Esophagus muscularis mucosa (tissue), 4 donors: ENCODE data around the gene LTBP3. TPM values are rescaled to one million over a fixed set of nuclear protein-coding genes. Genes with fewer than 3 reads are reported as not detected.
A peak's percentile ranks its signal among the peaks of the same experiment; 100 is the strongest.

Experiments used
- DNase-seq: peaks from one replicate; pipeline ENCODE4 v3.0.0-alpha.2; 2017; ENCODE audit errors: extremely low spot score
- H3K27ac ChIP-seq, 4 donors: fragments of 200-600 bp; sonication (generic); replicated peaks in 1 of 4; 1 replicate in 3 of 4; 2 replicates in 1 of 4; pipeline ENCODE4 v1.5.1; 2016 to 2019; ENCODE audit warnings: mild to moderate bottlenecking in 1 of 4
- H3K27me3 ChIP-seq, 4 donors: fragments of 200-600 bp; sonication (generic); one replicate each; pipeline versions ENCODE4 v1.5.1 to v1.6.0; 2016 to 2019
- H3K36me3 ChIP-seq, 4 donors: fragments of 200-600 bp; sonication (generic); one replicate each; pipeline ENCODE4 v1.5.1; 2016 to 2019
- H3K4me1 ChIP-seq, 4 donors: fragments of 200-600 bp; sonication (generic); one replicate each; pipeline ENCODE4 v1.5.1; 2016 to 2019
- H3K4me3 ChIP-seq, 4 donors: fragments of 200-600 bp; sonication (generic); 1 replicate in 2 of 4; 2 replicates in 2 of 4; pipeline ENCODE4 v1.5.1; 2016 to 2019; ENCODE audit warnings: mild to moderate bottlenecking in 4 of 4, moderate library complexity in 1 of 4
- H3K9me3 ChIP-seq, 4 donors: fragments of 200-600 bp; sonication (generic); 1 replicate in 3 of 4; 2 replicates in 1 of 4; pipeline ENCODE4 v1.5.1; 2016 to 2019
- EP300 ChIP-seq: sonication (generic); formaldehyde crosslinking; IDR thresholded peaks from one replicate; pipeline ENCODE4 v1.6.1; 2017; ENCODE audit warnings: antibody characterized with exemption
- POLR2A ChIP-seq: fragments of 450-650 bp; IDR thresholded peaks from one replicate; pipeline ENCODE4 v1.6.1; 2017; ENCODE audit warnings: antibody characterized with exemption, moderate library complexity, mild to moderate bottlenecking, low read depth
- POLR2AphosphoS5 ChIP-seq, 2 donors: sonication (generic); formaldehyde crosslinking; IDR thresholded peaks; one replicate each; pipeline ENCODE4 v1.6.1; 2017; ENCODE audit warnings: antibody characterized with exemption in 2 of 2
- WGBS: methylation state at CpG from one replicate; pipeline ENCODE4 v1.1.5; 2018; 5-methylcytosine and 5-hydroxymethylcytosine counted together
- intact Hi-C: fragments of 100-400 bp; cut with DNase I; formaldehyde crosslinking; loops from one replicate; pipeline ENCODE4 v1.15.1; 2023
- total RNA-seq, 4 donors: library from RNA; depleted of rRNA; stranded (reverse); fragments of >200 nt; gene quantifications; one replicate each; pipeline versions ENCODE4 v1.1.0 to v1.2.1, GENCODE V29; 2016
- TF ChIP-seq, protein P1 (sequence below), 3 experiments: fragments of 200-600 bp in 2 of 3; fragments of 450-650 bp in 1 of 3; sonication (generic) in 2 of 3; IDR thresholded peaks; one replicate each; pipeline ENCODE4 v1.5.1; 2017 to 2019; ENCODE audit warnings: antibody characterized with exemption in 3 of 3, mild to moderate bottlenecking in 2 of 3, moderate library complexity in 1 of 3

Gene LTBP3
- total RNA-seq, 4 donors from 2014 or later = 107 to 208 (median 137) TPM

DNA sequence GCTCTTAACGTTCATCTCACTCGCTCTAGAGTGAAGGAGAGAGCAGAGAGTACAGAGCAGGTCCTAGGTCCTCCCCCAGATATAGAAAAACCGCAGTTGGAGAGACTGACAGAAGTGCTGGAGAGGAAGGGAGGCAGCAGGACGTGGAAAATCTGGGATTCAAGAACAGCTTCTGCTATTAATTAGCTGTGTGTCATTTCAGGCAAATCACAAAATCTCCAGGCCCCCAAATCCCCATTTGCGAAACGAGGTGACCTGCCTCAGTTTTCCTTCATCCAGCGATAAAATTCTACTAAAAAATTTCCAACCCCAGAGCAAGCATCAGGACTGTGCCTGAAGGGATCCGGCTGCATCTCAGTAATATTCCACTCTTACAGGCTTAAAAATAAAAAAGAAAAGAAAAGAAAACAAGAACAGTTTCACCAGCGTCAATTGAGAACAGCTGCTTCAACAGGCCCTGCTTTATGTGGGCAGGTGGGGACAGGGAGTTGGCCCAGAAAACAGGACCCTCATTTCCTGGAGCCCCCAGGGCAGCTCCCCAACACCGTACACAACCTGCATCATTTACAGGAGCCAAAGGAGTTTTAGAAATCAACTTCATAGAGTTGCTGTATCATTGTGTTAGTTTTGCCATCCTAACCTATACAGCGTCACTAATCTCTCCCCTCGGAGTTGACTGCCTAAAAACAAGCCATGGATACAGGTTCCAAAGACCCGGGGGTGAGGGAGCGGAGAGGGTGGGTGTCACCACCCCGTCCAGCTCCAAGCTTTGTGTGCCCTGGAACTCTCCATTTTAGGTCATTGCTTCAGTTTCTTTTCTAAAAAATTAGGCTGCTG lies 61.6 kb downstream of the LTBP3 start:
- intact Hi-C loops = no loop called here
- Histone ChIP-seq H3K4me3 (peak overlapping the region; percentile 72 to 82 (median 76)), H3K36me3 (peaks cover 0 to 14% (median 7%) of the 10 kb centered on the region in 4 donors), H3K27ac (peak overlapping the region; percentile 95 to 99 (median 98)), H3K27me3 (no peaks in the 10 kb centered on the region), H3K9me3 (no peaks in the 10 kb centered on the region), H3K4me1 (peaks cover 53 to 63% (median 57%) of the 10 kb centered on the region in 4 donors)
- DNase-seq = no peak
- WGBS = 17% methylated on average over 15 of the region's 15 CpGs
- peak in 1 of 2 donors; percentile 38 for TF ChIP-seq POLR2AphosphoS5 (IDR thresholded peaks at IDR 0.05)
- no peak for TF ChIP-seq POLR2A

DNA sequence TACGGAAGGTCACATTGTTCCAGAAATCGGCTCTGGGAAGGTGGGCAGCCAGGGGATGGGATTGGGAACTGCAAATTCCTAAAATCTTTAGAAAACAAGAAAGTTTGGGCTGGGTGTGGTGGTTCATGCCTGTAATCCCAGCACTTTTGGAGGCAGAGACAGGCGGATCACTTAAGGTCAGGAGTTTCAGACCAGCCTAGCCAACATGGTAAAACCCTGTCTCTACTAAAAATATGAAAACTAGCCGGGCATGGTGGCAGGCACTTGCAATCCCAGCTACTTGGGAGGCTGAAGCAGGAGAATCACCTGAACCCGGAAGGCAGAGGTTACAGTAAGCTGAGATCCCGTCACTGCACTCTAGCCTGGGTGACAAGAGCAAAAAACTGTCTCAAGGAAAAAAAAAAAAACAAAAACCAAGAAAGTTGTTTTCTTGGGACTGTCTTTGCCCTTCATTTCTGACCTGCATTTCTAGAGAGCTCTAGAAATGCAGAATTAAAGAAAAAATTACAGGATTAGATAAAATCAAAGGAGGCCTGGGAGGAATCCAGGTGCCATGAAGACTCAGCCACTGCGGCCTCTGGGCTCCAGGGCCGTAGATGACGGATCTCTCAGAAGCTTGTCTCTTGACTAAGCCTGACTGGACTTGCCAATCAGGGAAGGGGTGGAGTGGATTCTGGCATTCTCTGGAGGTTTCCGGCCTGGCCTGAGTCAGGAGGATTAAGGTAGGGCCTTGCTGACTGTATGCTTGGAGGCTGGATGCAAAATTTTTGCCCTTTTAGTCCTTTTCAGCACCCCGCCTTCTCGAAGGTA lies 64.6 kb downstream of the LTBP3 start:
- H3K27ac ChIP-seq = peak overlapping the region; percentile 95 to 99 (median 98)
- 46% methylated on average over 12 of the region's 12 CpGs for WGBS
- intact Hi-C loops = no loop called here
- TF ChIP-seq, protein P1, sequence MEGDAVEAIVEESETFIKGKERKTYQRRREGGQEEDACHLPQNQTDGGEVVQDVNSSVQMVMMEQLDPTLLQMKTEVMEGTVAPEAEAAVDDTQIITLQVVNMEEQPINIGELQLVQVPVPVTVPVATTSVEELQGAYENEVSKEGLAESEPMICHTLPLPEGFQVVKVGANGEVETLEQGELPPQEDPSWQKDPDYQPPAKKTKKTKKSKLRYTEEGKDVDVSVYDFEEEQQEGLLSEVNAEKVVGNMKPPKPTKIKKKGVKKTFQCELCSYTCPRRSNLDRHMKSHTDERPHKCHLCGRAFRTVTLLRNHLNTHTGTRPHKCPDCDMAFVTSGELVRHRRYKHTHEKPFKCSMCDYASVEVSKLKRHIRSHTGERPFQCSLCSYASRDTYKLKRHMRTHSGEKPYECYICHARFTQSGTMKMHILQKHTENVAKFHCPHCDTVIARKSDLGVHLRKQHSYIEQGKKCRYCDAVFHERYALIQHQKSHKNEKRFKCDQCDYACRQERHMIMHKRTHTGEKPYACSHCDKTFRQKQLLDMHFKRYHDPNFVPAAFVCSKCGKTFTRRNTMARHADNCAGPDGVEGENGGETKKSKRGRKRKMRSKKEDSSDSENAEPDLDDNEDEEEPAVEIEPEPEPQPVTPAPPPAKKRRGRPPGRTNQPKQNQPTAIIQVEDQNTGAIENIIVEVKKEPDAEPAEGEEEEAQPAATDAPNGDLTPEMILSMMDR (IDR thresholded peaks at IDR 0.05) = no peak
- peak in 1 of 2 donors; percentile 94 for TF ChIP-seq POLR2AphosphoS5 (IDR thresholded peaks at IDR 0.05)
- TF ChIP-seq POLR2A = peak; percentile 54
- TF ChIP-seq EP300 = peak; percentile 48
- H3K4me3 ChIP-seq = peak overlapping the region; percentile 6 to 28 (median 20)
- H3K4me1 ChIP-seq = peaks cover 82 to 93% (median 86%) of the 10 kb centered on the region in 4 donors
- H3K36me3 ChIP-seq = no peaks in the 10 kb centered on the region
- no peaks in the 10 kb centered on the region for H3K27me3 ChIP-seq
- DNase-seq = no peak
- no peaks in the 10 kb centered on the region for H3K9me3 ChIP-seq

DNA sequence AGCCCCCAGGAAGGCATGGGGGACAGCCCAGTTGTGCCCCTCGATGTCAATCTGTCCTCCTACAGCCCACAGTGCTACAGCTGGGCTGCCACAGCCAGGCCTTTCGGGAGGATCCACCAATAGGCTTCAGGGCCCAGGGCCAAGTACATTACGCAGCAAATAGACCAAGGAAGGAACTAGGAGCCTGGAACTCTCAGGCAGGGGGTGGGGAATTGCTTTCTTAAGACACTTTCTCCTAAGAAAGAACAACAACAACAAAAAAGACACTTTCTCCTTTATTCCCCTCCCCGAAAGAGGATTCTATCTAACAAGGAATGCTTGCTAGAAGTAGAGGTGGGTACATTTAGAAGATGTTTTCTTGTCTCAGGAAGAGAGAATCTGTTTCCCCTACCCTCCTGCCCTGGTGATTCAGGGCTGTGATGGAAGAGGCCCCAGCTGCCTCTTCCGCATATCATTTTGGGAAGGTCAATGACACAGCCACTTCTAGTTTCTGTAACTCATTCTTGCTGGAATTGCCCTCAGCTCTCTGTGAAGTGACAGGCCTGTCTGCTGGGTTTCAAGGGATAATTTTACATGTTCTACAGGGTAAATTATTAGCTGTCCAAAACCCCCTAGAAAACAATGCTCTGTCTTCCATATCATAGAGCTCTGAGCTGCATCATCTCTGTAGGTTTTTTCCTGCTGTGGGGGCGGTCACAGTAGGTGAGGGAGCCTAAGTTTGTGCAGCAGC lies 65.4 kb downstream of the LTBP3 start:
- no peak for DNase-seq
- peak; percentile 19 for TF ChIP-seq POLR2A
- TF ChIP-seq, protein P1 (IDR thresholded peaks at IDR 0.05) = no peak
- TF ChIP-seq POLR2AphosphoS5 (IDR thresholded peaks at IDR 0.05) = peak in 1 of 2 donors; percentile 88
- TF ChIP-seq EP300 = peak; percentile 56
- 16% methylated on average over 6 of the region's 6 CpGs for WGBS
- Histone ChIP-seq H3K27me3 (no peaks in the 10 kb centered on the region), H3K4me3 (peak overlapping the region; percentile 6 to 28 (median 20)), H3K4me1 (peaks cover 90 to 95% (median 94%) of the 10 kb centered on the region in 4 donors), H3K36me3 (no peaks in the 10 kb centered on the region), H3K9me3 (no peaks in the 10 kb centered on the region), H3K27ac (peak overlapping the region; percentile 95 to 99 (median 98))
- intact Hi-C loops = no loop called here

DNA sequence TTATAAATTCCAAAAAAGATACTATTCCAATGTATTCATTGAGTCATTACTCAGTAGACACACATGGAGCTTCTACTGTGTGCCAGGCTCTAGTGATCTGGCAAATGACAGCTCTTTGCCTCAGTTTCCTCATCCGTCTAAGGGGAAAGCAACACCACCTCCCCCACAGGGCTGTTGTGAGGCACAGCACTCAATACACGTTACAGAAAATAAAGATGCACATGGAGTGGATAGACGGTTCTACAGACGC lies 65.8 kb downstream of the LTBP3 start:
- peak overlapping the region in 3 of 4 donors; percentile 6 to 28 (median 23) for H3K4me3 ChIP-seq
- peaks cover 91 to 98% (median 96%) of the 10 kb centered on the region in 4 donors for H3K4me1 ChIP-seq
- DNase-seq = no peak
- no peaks in the 10 kb centered on the region for H3K27me3 ChIP-seq
- H3K36me3 ChIP-seq = no peaks in the 10 kb centered on the region
- 29% methylated on average over 3 of the region's 4 CpGs for WGBS
- TF ChIP-seq, protein P1 (IDR thresholded peaks at IDR 0.05) = no peak
- TF ChIP-seq EP300 (no peak), POLR2A (no peak), POLR2AphosphoS5 (IDR thresholded peaks at IDR 0.05) (no peak)
- H3K27ac ChIP-seq = peak overlapping the region; percentile 95 to 99 (median 98)
- no peaks in the 10 kb centered on the region for H3K9me3 ChIP-seq
- intact Hi-C loops = no loop called here
